Suprapubic skin (tissue), 4 donors: Measurements from ENCODE around the gene DFFA.
"Not testable (repeated sequence)": the region's sequence is repeated elsewhere in the genome, so short reads cannot be mapped to it uniquely, and the experiment has no call there.

Source experiments
- EP300 ChIP-seq: sonication (generic); formaldehyde crosslinking; IDR thresholded peaks from one replicate; pipeline ENCODE4 v1.6.1; 2017; ENCODE audit warnings: antibody characterized with exemption
- POLR2A ChIP-seq, 2 donors: fragments of 450-650 bp; IDR thresholded peaks; one replicate each; pipeline ENCODE4 v1.6.1; 2017; ENCODE audit warnings: antibody characterized with exemption in 2 of 2, mild to moderate bottlenecking in 2 of 2, moderate library complexity in 2 of 2
- POLR2AphosphoS5 ChIP-seq, 3 donors: sonication (generic); formaldehyde crosslinking; IDR thresholded peaks; one replicate each; pipeline ENCODE4 v1.6.1; 2017; ENCODE audit warnings: antibody characterized with exemption in 3 of 3
- TF ChIP-seq, protein P1 (sequence below), 2 donors: fragments of 200-600 bp in 1 of 2; fragments of 450-650 bp in 1 of 2; sonication (generic) in 1 of 2; IDR thresholded peaks; one replicate each; pipeline ENCODE4 v1.5.1; 2016 to 2019; ENCODE audit warnings: antibody characterized with exemption in 2 of 2, mild to moderate bottlenecking in 1 of 2, moderate library complexity in 1 of 2

DNA sequence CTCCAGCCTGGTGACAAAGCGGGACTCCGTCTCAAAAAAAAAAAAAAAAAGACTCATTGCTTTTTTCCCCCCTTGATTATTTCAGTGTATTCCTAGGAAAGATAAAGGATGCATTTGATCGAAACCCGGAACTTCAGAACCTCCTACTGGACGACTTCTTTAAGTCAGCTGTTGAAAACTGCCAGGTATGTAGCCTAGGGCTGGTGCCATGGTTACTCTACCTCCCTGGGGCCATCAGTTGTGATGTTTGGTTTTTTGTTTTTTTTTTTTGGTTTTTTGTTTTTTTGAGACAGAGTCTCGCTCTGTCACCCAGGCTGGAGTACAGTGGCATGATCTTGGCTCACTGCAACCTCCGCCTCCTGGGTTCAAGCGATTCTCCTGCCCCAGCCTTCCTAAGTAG is 53.6 kb downstream of the DFFA start:
- not testable (repeated sequence) for TF ChIP-seq POLR2A (IDR thresholded peaks at IDR 0.05); EP300; POLR2AphosphoS5 (IDR thresholded peaks at IDR 0.05)
- TF ChIP-seq, protein P1, sequence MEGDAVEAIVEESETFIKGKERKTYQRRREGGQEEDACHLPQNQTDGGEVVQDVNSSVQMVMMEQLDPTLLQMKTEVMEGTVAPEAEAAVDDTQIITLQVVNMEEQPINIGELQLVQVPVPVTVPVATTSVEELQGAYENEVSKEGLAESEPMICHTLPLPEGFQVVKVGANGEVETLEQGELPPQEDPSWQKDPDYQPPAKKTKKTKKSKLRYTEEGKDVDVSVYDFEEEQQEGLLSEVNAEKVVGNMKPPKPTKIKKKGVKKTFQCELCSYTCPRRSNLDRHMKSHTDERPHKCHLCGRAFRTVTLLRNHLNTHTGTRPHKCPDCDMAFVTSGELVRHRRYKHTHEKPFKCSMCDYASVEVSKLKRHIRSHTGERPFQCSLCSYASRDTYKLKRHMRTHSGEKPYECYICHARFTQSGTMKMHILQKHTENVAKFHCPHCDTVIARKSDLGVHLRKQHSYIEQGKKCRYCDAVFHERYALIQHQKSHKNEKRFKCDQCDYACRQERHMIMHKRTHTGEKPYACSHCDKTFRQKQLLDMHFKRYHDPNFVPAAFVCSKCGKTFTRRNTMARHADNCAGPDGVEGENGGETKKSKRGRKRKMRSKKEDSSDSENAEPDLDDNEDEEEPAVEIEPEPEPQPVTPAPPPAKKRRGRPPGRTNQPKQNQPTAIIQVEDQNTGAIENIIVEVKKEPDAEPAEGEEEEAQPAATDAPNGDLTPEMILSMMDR (IDR thresholded peaks at IDR 0.05): not testable (repeated sequence)
